Measurements from ENCODE around the gene EWSR1.

DNA sequence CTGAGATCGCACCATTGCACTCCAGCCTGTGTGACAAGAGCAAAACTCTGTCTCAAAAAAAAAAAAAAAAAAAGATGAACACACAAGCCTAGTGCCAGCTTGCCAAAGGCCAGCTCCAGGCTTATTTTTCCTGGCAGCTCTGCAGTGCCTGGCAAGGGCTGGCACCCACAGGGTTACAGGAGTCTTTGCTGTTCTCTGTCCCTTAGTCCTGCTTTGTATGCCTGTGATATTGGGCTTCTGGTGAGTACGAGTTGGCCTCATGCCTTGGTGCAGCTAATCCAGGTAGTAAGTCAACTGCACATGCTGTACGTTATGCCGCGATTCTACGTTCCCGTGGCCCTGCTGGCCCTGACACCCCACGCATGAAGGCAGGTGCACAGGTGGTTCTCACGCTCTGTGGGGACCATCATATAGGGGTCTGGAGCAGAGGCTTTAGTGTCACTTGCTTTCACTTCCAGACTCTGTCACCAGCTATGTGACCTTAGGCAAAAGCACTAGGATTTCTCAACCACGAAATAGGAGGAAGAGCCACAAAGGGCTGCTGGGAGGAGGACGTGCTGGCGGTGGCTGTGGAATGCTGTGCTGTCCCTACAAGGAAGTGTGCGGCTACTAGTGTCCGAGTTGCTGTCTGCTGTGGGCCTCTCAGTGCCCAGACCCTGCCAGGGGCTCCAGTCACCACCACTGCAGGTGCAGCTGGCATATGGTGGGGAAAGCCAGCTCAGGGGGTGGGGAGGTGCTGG is 68.9 kb downstream of the EWSR1 start:
- TF ChIP-seq, protein P1, sequence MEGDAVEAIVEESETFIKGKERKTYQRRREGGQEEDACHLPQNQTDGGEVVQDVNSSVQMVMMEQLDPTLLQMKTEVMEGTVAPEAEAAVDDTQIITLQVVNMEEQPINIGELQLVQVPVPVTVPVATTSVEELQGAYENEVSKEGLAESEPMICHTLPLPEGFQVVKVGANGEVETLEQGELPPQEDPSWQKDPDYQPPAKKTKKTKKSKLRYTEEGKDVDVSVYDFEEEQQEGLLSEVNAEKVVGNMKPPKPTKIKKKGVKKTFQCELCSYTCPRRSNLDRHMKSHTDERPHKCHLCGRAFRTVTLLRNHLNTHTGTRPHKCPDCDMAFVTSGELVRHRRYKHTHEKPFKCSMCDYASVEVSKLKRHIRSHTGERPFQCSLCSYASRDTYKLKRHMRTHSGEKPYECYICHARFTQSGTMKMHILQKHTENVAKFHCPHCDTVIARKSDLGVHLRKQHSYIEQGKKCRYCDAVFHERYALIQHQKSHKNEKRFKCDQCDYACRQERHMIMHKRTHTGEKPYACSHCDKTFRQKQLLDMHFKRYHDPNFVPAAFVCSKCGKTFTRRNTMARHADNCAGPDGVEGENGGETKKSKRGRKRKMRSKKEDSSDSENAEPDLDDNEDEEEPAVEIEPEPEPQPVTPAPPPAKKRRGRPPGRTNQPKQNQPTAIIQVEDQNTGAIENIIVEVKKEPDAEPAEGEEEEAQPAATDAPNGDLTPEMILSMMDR (IDR thresholded peaks at IDR 0.05) = no peak
- TF ChIP-seq ZFX (IDR thresholded peaks at IDR 0.05; ENCODE audit: borderline replicate concordance) = no peak
